ENCODE data around the gene UBAC1. TPM values are rescaled to one million over a fixed set of nuclear protein-coding genes. Genes with fewer than 3 reads are reported as not detected.

Gene UBAC1
- total and polyA plus RNA-seq, 9 of the 15 experiments (the other 6 are each of a cell fraction or from before 2014, with no cell fraction given): 94.0 to 399 (median 228) TPM

GRCh38 chr9:135976944-135977343 lies 15.8 kb upstream of the UBAC1 start:
- Histone ChIP-seq H4K20me1 (replicated peaks; ENCODE audit: control insufficient read depth, insufficient read depth, low read length) (peaks cover 8% of the 10 kb centered on the region; the same call in 1 of the 2 replicates), H3K9me1 (ENCODE audit: control insufficient read depth, insufficient read depth, low read length) (no peaks in the 10 kb centered on the region), H3K79me2 (ENCODE audit: control insufficient read depth, insufficient read depth, low read length) (no peaks in the 10 kb centered on the region), H3K27ac (ENCODE audit: extremely low read depth, low read depth, low read length) (no peak overlapping the region), H3K9me3 (replicated peaks; ENCODE audit: control insufficient read depth, insufficient read depth, low read depth, low read length) (no peaks in the 10 kb centered on the region), H2AFZ (ENCODE audit: low read depth, low read length) (no peak overlapping the region), H3K9ac (ENCODE audit: insufficient read depth in 1 of 2, low read depth in 2 of 2, low read length in 2 of 2) (peak overlapping the region in 1 of 2 experiments; percentile 58; a peak in 1 of 4 replicates), H3K27me3 (ENCODE audit: control insufficient read depth in 2 of 2, insufficient read depth in 2 of 2, low read length in 2 of 2) (peaks cover 28 to 66% of the 10 kb centered on the region in 2 experiments; a peak in 4 of 5 replicates), H3K4me1 (replicated peaks in 1 of 2; ENCODE audit: control insufficient read depth in 2 of 2, insufficient read depth in 2 of 2, low read length in 2 of 2) (peaks cover 0 to 35% of the 10 kb centered on the region in 2 experiments; a peak in 2 of 5 replicates), H3K36me3 (ENCODE audit: control insufficient read depth, insufficient read depth, low read length) (no peaks in the 10 kb centered on the region), H3K4me2 (ENCODE audit: insufficient read depth, low read length) (no peak overlapping the region), H3K4me3 (no peak overlapping the region)
- POLR2A ChIA-PET: no interaction called here
- intact Hi-C loops (cut with micrococcal nuclease) (no loop called here), in situ Hi-C loops (cut with MboI) (no loop called here)
- BruUV-seq (replicated peaks): no TSS peak
- WGBS (ENCODE audit: insufficient coverage, low coverage, missing lambda C conversion rate): 35% methylated on average over 4 of the region's 13 CpGs
- no peak for FAIRE-seq
- no peak for TF ChIP-seq PHF21A (IDR thresholded peaks at IDR 0.05; ENCODE audit: borderline replicate concordance, low read depth)
- no peak for DNase-seq (ENCODE audit: extremely low read depth in 1 of 4, low spot score in 3 of 4)
- ATAC-seq: no peak
- CTCF ChIA-PET (ENCODE audit: low intra/inter-chr PET ratio): no interaction called here

GRCh38 chr9:135976531-135976930 lies 15.4 kb upstream of the UBAC1 start:
- FAIRE-seq (no peak), DNase-seq (ENCODE audit: extremely low read depth in 1 of 4, low spot score in 3 of 4) (no peak), ATAC-seq (no peak)
- Histone ChIP-seq H3K9me1 (ENCODE audit: control insufficient read depth, insufficient read depth, low read length) (no peaks in the 10 kb centered on the region), H3K4me2 (ENCODE audit: insufficient read depth, low read length) (no peak overlapping the region), H3K79me2 (ENCODE audit: control insufficient read depth, insufficient read depth, low read length) (no peaks in the 10 kb centered on the region), H3K36me3 (ENCODE audit: control insufficient read depth, insufficient read depth, low read length) (no peaks in the 10 kb centered on the region), H3K4me1 (replicated peaks in 1 of 2; ENCODE audit: control insufficient read depth in 2 of 2, insufficient read depth in 2 of 2, low read length in 2 of 2) (peaks cover 0 to 39% of the 10 kb centered on the region in 2 experiments; a peak in 2 of 5 replicates), H3K9ac (ENCODE audit: insufficient read depth in 1 of 2, low read depth in 2 of 2, low read length in 2 of 2) (peak overlapping the region in 1 of 2 experiments; percentile 58; a peak in 1 of 4 replicates), H3K9me3 (replicated peaks; ENCODE audit: control insufficient read depth, insufficient read depth, low read depth, low read length) (no peaks in the 10 kb centered on the region), H3K27me3 (ENCODE audit: control insufficient read depth in 2 of 2, insufficient read depth in 2 of 2, low read length in 2 of 2) (peaks cover 28 to 63% of the 10 kb centered on the region in 2 experiments; a peak in 4 of 5 replicates), H3K4me3 (no peak overlapping the region), H4K20me1 (replicated peaks; ENCODE audit: control insufficient read depth, insufficient read depth, low read length) (peaks cover 8% of the 10 kb centered on the region; the same call in 1 of the 2 replicates), H2AFZ (ENCODE audit: low read depth, low read length) (no peak overlapping the region), H3K27ac (ENCODE audit: extremely low read depth, low read depth, low read length) (no peak overlapping the region)
- no TSS peak for BruUV-seq (replicated peaks)
- ChIA-PET POLR2A (no interaction called here), CTCF (ENCODE audit: low intra/inter-chr PET ratio) (no interaction called here)
- WGBS (ENCODE audit: insufficient coverage, low coverage, missing lambda C conversion rate): 34% methylated on average over 13 of the region's 13 CpGs
- intact Hi-C loops (cut with micrococcal nuclease): no loop called here
- no peak for TF ChIP-seq SNAPC5 (CRISPR knock-in tag; IDR thresholded peaks at IDR 0.05)
- TF ChIP-seq ATF7 (IDR thresholded peaks at IDR 0.05): no peak
- no peak for TF ChIP-seq ZNF134 (CRISPR knock-in tag; conservative IDR thresholded peaks at IDR 0.05)
- TF ChIP-seq PML (IDR thresholded peaks at IDR 0.05; ENCODE audit: low read length): no peak
- no peak for TF ChIP-seq MNT (conservative IDR thresholded peaks at IDR 0.05)
- TF ChIP-seq SAFB2 (IDR thresholded peaks at IDR 0.05; ENCODE audit: borderline replicate concordance, low read depth, low read length, severe bottlenecking): no peak
- TF ChIP-seq ZNF584 (CRISPR knock-in tag; IDR thresholded peaks at IDR 0.05; ENCODE audit: low read depth): no peak
- TF ChIP-seq TBP (optimal IDR thresholded peaks at IDR 0.05; ENCODE audit: low read depth, low read length): no peak
- no peak for TF ChIP-seq ZC3H8 (IDR thresholded peaks at IDR 0.05)
- in situ Hi-C loops (cut with MboI): no loop called here
